ENCODE measurements around the gene ZNF679.

- no peak for TF ChIP-seq CTCF (IDR thresholded peaks at IDR 0.05)
- no peak for TF ChIP-seq POLR2A (IDR thresholded peaks at IDR 0.05)
Observed at GRCh38 chr7:64294701-64295420, 66.6 kb downstream of the ZNF679 start.
